ENCODE results near the gene RAP2B.

GRCh38 chr3:153129426-153129825 is 32.6 kb upstream of the RAP2B start:
- no peak for TF ChIP-seq POLR2AphosphoS5 (IDR thresholded peaks at IDR 0.05; ENCODE audit: low read depth)
- no peak for TF ChIP-seq CTCF (IDR thresholded peaks at IDR 0.05; ENCODE audit: insufficient read depth, low read length)
- no peak for TF ChIP-seq REST (IDR thresholded peaks at IDR 0.05; ENCODE audit: insufficient replicate concordance, low read depth)
- no peak for TF ChIP-seq GABPA (IDR thresholded peaks at IDR 0.05; ENCODE audit: low read depth)

Measured in HL-60 (cell line).